ENCODE data around the gene SLC25A26.

GRCh38 chr3:66200786-66201185 is 20.0 kb upstream of the SLC25A26 start:
- TF ChIP-seq POLR2AphosphoS5 (IDR thresholded peaks at IDR 0.05; ENCODE audit: low read depth, low read length) (no peak), CTCF (IDR thresholded peaks at IDR 0.05) (no peak), REST (IDR thresholded peaks at IDR 0.05; ENCODE audit: insufficient read depth in 1 of 2, low read depth in 2 of 2, low read length in 1 of 2) (no peak)
